IMR-90 (cell line): ENCODE measurements around the gene RAB33B. TPM values are rescaled to one million over a fixed set of nuclear protein-coding genes. Genes with fewer than 3 reads are reported as not detected.

Experiments
- ATAC-seq: fragments of 200-7000 bp; cut with Tn5 transposase; 2 replicates; pipeline ENCODE4 v1.9.1; 2020; ENCODE audit warnings: low read depth, mild to moderate bottlenecking, moderate library complexity
- BruUV-seq: library from RNA; stranded (reverse); fragments of 400-500 nt; replicated peaks from 2 replicates; lab custom pipeline; 2021; lab: Mats Ljungman, UMichigan
- CTCF ChIA-PET: fragments of 300-600 bp; formaldehyde crosslinking; extraction: SDS; loops from one replicate; lab custom pipeline; 2021; ENCODE audit warnings: antibody characterized with exemption; lab: Yijun Ruan, JAX
- POLR2A ChIA-PET: fragments of 300-600 bp; sonication (Branson Sonifier 250); formaldehyde crosslinking; loops from one replicate; lab custom pipeline; 2022; ENCODE audit warnings: antibody characterized with exemption; ENCODE audit not compliant: unreplicated experiment; lab: Charles Lee
- DNase-seq: peaks from one replicate; pipeline ENCODE4 v3.0.0; 2013
- H2AFZ ChIP-seq: replicated peaks from 2 replicates; pipeline ENCODE3; 2013; ENCODE audit warnings: low read length, mild to moderate bottlenecking; ENCODE audit not compliant: poor library complexity
- H2AK5ac ChIP-seq: 2 replicates; pipeline ENCODE4 v1.6.1; 2013; ENCODE audit warnings: low read depth, low read length, inconsistent platforms
- H2AK9ac ChIP-seq: replicated peaks from 2 replicates; pipeline ENCODE3; 2013; ENCODE audit warnings: mild to moderate bottlenecking, low read depth, low read length, moderate library complexity; ENCODE audit not compliant: poor library complexity
- H2BK120ac ChIP-seq: 2 replicates; pipeline ENCODE4 v1.6.1; 2013; ENCODE audit warnings: low read depth, low read length, inconsistent platforms
- H2BK15ac ChIP-seq: 3 replicates; pipeline ENCODE4 v1.6.1; 2013; ENCODE audit warnings: low read depth, low read length, inconsistent platforms
- H2BK20ac ChIP-seq: 2 replicates; pipeline ENCODE4 v1.6.1; 2013; ENCODE audit warnings: low read depth, mild to moderate bottlenecking, inconsistent platforms, low read length, moderate library complexity
- H2BK5ac ChIP-seq: 2 replicates; pipeline ENCODE4 v1.6.1; 2013; ENCODE audit warnings: mild to moderate bottlenecking, low read depth, low read length, inconsistent platforms; ENCODE audit not compliant: poor library complexity, severe bottlenecking
- H3K14ac ChIP-seq: replicated peaks from 2 replicates; pipeline ENCODE4 v1.6.1; 2013; ENCODE audit warnings: low read depth, low read length, inconsistent platforms
- H3K18ac ChIP-seq: 2 replicates; pipeline ENCODE4 v1.6.1; 2013; ENCODE audit warnings: low read depth, low read length, control low read depth
- H3K23ac ChIP-seq: 2 replicates; pipeline ENCODE4 v1.6.1; 2013; ENCODE audit warnings: low read depth, low read length, inconsistent platforms
- H3K27ac ChIP-seq: 2 replicates; pipeline ENCODE4 v1.5.1; 2013; ENCODE audit warnings: mild to moderate bottlenecking, control low read depth, low read length; ENCODE audit not compliant: insufficient read depth
- H3K27me3 ChIP-seq: 2 replicates; pipeline ENCODE4 v1.6.1; 2013; ENCODE audit warnings: low read length; ENCODE audit not compliant: control insufficient read depth, insufficient read depth
- H3K36me3 ChIP-seq: 2 replicates; pipeline ENCODE4 v1.6.1; 2013; ENCODE audit warnings: low read length, mixed read lengths; ENCODE audit not compliant: control insufficient read depth, insufficient read depth
- H3K4ac ChIP-seq: 2 replicates; pipeline ENCODE4 v1.6.1; 2013; ENCODE audit warnings: low read depth, low read length, inconsistent platforms
- H3K4me1 ChIP-seq: 2 replicates; pipeline ENCODE4 v1.6.1; 2013; ENCODE audit warnings: low read length, mixed read lengths; ENCODE audit not compliant: control insufficient read depth, insufficient read depth
- H3K4me2 ChIP-seq: 2 replicates; pipeline ENCODE4 v1.6.1; 2013; ENCODE audit warnings: low read depth, mild to moderate bottlenecking, control low read depth, low read length, moderate library complexity
- H3K4me3 ChIP-seq: 2 replicates; pipeline ENCODE4 v1.5.1; 2013; ENCODE audit warnings: low read depth, mild to moderate bottlenecking, control low read depth, low read length, moderate library complexity; ENCODE audit not compliant: insufficient read depth
- H3K56ac ChIP-seq: 2 replicates; pipeline ENCODE4 v1.6.1; 2013; ENCODE audit warnings: low read length, inconsistent platforms; ENCODE audit not compliant: insufficient read depth; ENCODE audit errors: extremely low read depth
- H3K79me1 ChIP-seq, 2 experiments: 2 replicates each; pipeline ENCODE4 v1.6.1; 2013; ENCODE audit warnings: low read length in 2 of 2, inconsistent platforms in 1 of 2, low read depth in 1 of 2
- H3K9ac ChIP-seq: 2 replicates; pipeline ENCODE4 v1.6.1; 2013; ENCODE audit warnings: low read depth, low read length, control low read depth
- H3K9me1 ChIP-seq: 2 replicates; pipeline ENCODE4 v1.6.1; 2013; ENCODE audit warnings: low read length, inconsistent platforms; ENCODE audit not compliant: insufficient read depth
- H3K9me3 ChIP-seq: 2 replicates; pipeline ENCODE4 v1.6.1; 2013; ENCODE audit warnings: low read length; ENCODE audit not compliant: control insufficient read depth, insufficient read depth
- H4K20me1 ChIP-seq: 2 replicates; pipeline ENCODE4 v1.6.1; 2013; ENCODE audit warnings: low read length, inconsistent platforms; ENCODE audit not compliant: insufficient read depth
- H4K5ac ChIP-seq: 2 replicates; pipeline ENCODE4 v1.6.1; 2013; ENCODE audit warnings: mild to moderate bottlenecking, low read depth, low read length, control low read depth
- H4K8ac ChIP-seq, 2 experiments: 2 replicates each; pipeline ENCODE4 v1.6.1; 2013; ENCODE audit warnings: low read depth in 2 of 2, low read length in 2 of 2, control low read depth in 1 of 2, inconsistent platforms in 1 of 2
- H4K91ac ChIP-seq: 2 replicates; pipeline ENCODE4 v1.6.1; 2013; ENCODE audit warnings: low read depth, low read length, inconsistent platforms; ENCODE audit not compliant: insufficient read depth
- FOS ChIP-seq: fragments of 150-350 bp; IDR thresholded peaks from 2 replicates; pipeline ENCODE4 v1.6.1; 2016; ENCODE audit warnings: low read depth, low read length
- MAFK ChIP-seq: IDR thresholded peaks from 2 replicates; pipeline ENCODE4 v1.6.1; 2012; ENCODE audit warnings: low read depth, low read length, improper control_type of control experiment
- MAZ ChIP-seq: IDR thresholded peaks from 2 replicates; pipeline ENCODE4 v1.6.1; 2012; ENCODE audit warnings: low read depth, mild to moderate bottlenecking, low read length, improper control_type of control experiment, moderate library complexity, borderline replicate concordance
- MXI1 ChIP-seq: IDR thresholded peaks from 2 replicates; pipeline ENCODE4 v1.6.1; 2012; ENCODE audit warnings: low read depth, mild to moderate bottlenecking, low read length, moderate library complexity, borderline replicate concordance
- NFE2L2 ChIP-seq: fragments of 150-350 bp; IDR thresholded peaks from 2 replicates; pipeline ENCODE4 v1.6.1; 2016; ENCODE audit warnings: low read depth, mild to moderate bottlenecking, low read length
- POLR2A ChIP-seq: IDR thresholded peaks from 2 replicates; pipeline ENCODE4 v1.6.1; 2012; ENCODE audit warnings: mild to moderate bottlenecking, low read depth, low read length
- USF2 ChIP-seq: fragments of 150-350 bp; IDR thresholded peaks from 2 replicates; pipeline ENCODE4 v1.6.1; 2017; ENCODE audit warnings: mild to moderate bottlenecking, antibody characterized with exemption, low read length, low read depth
- WGBS, 2 experiments: methylation state at CpG; one replicate each; pipeline versions ENCODE4 v1.1.5 to v1.1.7; 2013; ENCODE audit warnings: missing lambda C conversion rate in 2 of 2; ENCODE audit not compliant: insufficient read length in 1 of 2; ENCODE audit errors: extremely low coverage in 2 of 2; 5-methylcytosine and 5-hydroxymethylcytosine counted together
- dilution Hi-C: fragments of 300-500 bp; cut with HindIII; formaldehyde crosslinking; loops from one replicate; pipeline ENCODE4 v1.14.3; 2018; ENCODE audit warnings: low sequenced_read_pairs; ENCODE audit not compliant: unreplicated experiment
- in situ Hi-C: fragments of 300-500 bp; cut with MboI; formaldehyde crosslinking; loops from 3 replicates; pipeline ENCODE4 v1.14.3; 2019; ENCODE audit warnings: low sequenced_read_pairs, inconsistent platforms, mixed read lengths
- intact Hi-C: fragments of 100-400 bp; cut with micrococcal nuclease; formaldehyde crosslinking; loops from 2 replicates; pipeline ENCODE4 v1.10.0; 2022
- polyA plus RNA-seq, 3 experiments: library from polyadenylated mRNA; depleted of rRNA; stranded (reverse); fragments of >200 nt; gene quantifications; 2 replicates each; pipeline ENCODE4 v1.2.3, GENCODE V29; 2012; ENCODE audit warnings: low replicate concordance in 1 of 3
- total RNA-seq: library from RNA; depleted of rRNA; stranded (reverse); fragments of >200 nt; gene quantifications from 2 replicates; pipeline ENCODE4 v1.2.3, GENCODE V29; 2012

Gene RAB33B
- total and polyA plus RNA-seq, 2 of the 4 experiments (the other 2 are of a cell fraction) = 3.7 to 7.3 TPM

- H3K14ac ChIP-seq = peak overlapping the region; percentile 92
- peak; percentile 97 for DNase-seq
- H3K79me1 ChIP-seq = peaks cover 21 to 64% of the 10 kb centered on the region in 2 experiments
- H3K27me3 ChIP-seq = no peaks in the 10 kb centered on the region
- no peak overlapping the region; the same call in 2 of the 3 replicates for H2BK15ac ChIP-seq
- H2AK5ac ChIP-seq = peak overlapping the region; percentile 23; the same call in 1 of the 2 replicates
- no peak for TF ChIP-seq MAFK
- peak; percentile 64; the same call in 1 of the 2 replicates for TF ChIP-seq MXI1
- TF ChIP-seq USF2 = 0 out of 2 replicates have a peak, but pooled peaks have one; percentile 9
- peak; percentile 94 for TF ChIP-seq POLR2A
- TF ChIP-seq FOS = 0 out of 2 replicates have a peak, but pooled peaks have one; percentile 5
- TF ChIP-seq MAZ = peak; percentile 32; the same call in 1 of the 2 replicates
- TF ChIP-seq NFE2L2 = no peak
- peaks cover 4% of the 10 kb centered on the region; the same call in 1 of the 2 replicates for H3K9me1 ChIP-seq
- 0 out of 2 replicates have a peak overlapping the region, but pooled peaks have one; percentile 30 for H2BK20ac ChIP-seq
- ATAC-seq = peak; percentile 94
- BruUV-seq = no TSS peak
- no peaks in the 10 kb centered on the region for H3K36me3 ChIP-seq
- peak overlapping the region; percentile 75 for H3K56ac ChIP-seq
- peak overlapping the region; percentile 88 for H2AK9ac ChIP-seq
- peak overlapping the region; percentile 72 for H3K18ac ChIP-seq
- peak overlapping the region; percentile 84 for H4K91ac ChIP-seq
- peak overlapping the region; percentile 72 for H4K5ac ChIP-seq
- H2AFZ ChIP-seq = peak overlapping the region; percentile 97
- WGBS, 2 experiments = 1% methylated on average over 39 of the region's 76 CpGs; no CpG with 5 or more reads in 1 of the 2 experiments
- peak overlapping the region; percentile 78 for H3K23ac ChIP-seq
- H3K9ac ChIP-seq = peak overlapping the region; percentile 96
- H3K4me3 ChIP-seq = peak overlapping the region; percentile 86
- peak overlapping the region; percentile 63 to 85 for H4K8ac ChIP-seq
- dilution Hi-C loops = no loop called here
- H4K20me1 ChIP-seq = no peaks in the 10 kb centered on the region; the same call in 1 of the 2 replicates
- peak overlapping the region; percentile 93 for H3K4me2 ChIP-seq
- in situ Hi-C loops = no loop called here
- intact Hi-C loops = loop anchor here (2.0 to 5.0 kb wide), 2 partner anchors 73 to 276 kb away; partner anchors contain the start of gene ELF2
- ChIA-PET CTCF (interaction anchor here (0.6 kb wide), 1 partner anchor 32 kb away, joined by 3 read pairs; no protein-coding TSS in a partner anchor), POLR2A (no interaction called here)
- peak overlapping the region; percentile 98 for H2BK5ac ChIP-seq
- no peaks in the 10 kb centered on the region for H3K9me3 ChIP-seq
- peaks cover 3% of the 10 kb centered on the region for H3K4me1 ChIP-seq
- H2BK120ac ChIP-seq = peak overlapping the region; percentile 92
- H3K4ac ChIP-seq = peak overlapping the region; percentile 86
- peak overlapping the region; percentile 94 for H3K27ac ChIP-seq
Measured at GRCh38 chr4:139453371-139454110, 380 bp upstream of the RAB33B start.
